ENCODE results near the gene WDR86.

The WDR86 gene

GRCh38 chr7:151390598-151391357, 19.1 kb downstream of the WDR86 start:
- ATAC-seq (no peak), DNase-seq (no peak)

GRCh38 chr7:151389768-151390597, 19.9 kb downstream of the WDR86 start:
- ATAC-seq (no peak), DNase-seq (no peak)

- ATAC-seq (no peak), DNase-seq (no peak)
These were observed 20.6 kb downstream of the WDR86 start for GRCh38 chr7:151389096-151389767.

GRCh38 chr7:151388430-151388829, 21.4 kb downstream of the WDR86 start:
- DNase-seq (no peak), ATAC-seq (no peak)

GRCh38 chr7:151388007-151388297, 21.9 kb downstream of the WDR86 start:
- no peak for DNase-seq
- no peak for ATAC-seq

- DNase-seq (no peak), ATAC-seq (no peak)
These were observed 22.5 kb downstream of the WDR86 start for GRCh38 chr7:151387161-151388006.

GRCh38 chr7:151386301-151387160, 23.3 kb downstream of the WDR86 start:
- ATAC-seq (no peak), DNase-seq (no peak)

- ATAC-seq = no peak
- no peak for DNase-seq
These were observed 24.1 kb downstream of the WDR86 start for GRCh38 chr7:151385626-151386300.

- ATAC-seq = no peak
- no peak for DNase-seq
These were observed 24.8 kb downstream of the WDR86 start for GRCh38 chr7:151384776-151385625.

GRCh38 chr7:151384352-151384697, 25.5 kb downstream of the WDR86 start:
- ATAC-seq = no peak
- no peak for DNase-seq

- no peak for ATAC-seq
- no peak for DNase-seq
These were observed 26.0 kb downstream of the WDR86 start for GRCh38 chr7:151383638-151384351.

- peak; percentile 24 for DNase-seq
These were observed 27.6 kb downstream of the WDR86 start for GRCh38 chr7:151382079-151382885.

GRCh38 chr7:151381348-151382078, 28.3 kb downstream of the WDR86 start:
- DNase-seq (peak; percentile 37), ATAC-seq (peak; percentile 50)

More at GRCh38 chr7:151382079-151382885, 27.6 kb downstream of the WDR86 start:
- no peak for ATAC-seq

GRCh38 chr7:151381098-151381347, 28.8 kb downstream of the WDR86 start:
- DNase-seq = no peak
- ATAC-seq = no peak

- ATAC-seq (no peak), DNase-seq (no peak)
These were observed 29.4 kb downstream of the WDR86 start for GRCh38 chr7:151380199-151381097.

GRCh38 chr7:151379534-151380198, 30.2 kb downstream of the WDR86 start:
- ATAC-seq (no peak), DNase-seq (no peak)

All from stimulated activated naive CD8-positive, alpha-beta T cell treated with anti-CD3 and anti-CD28 coated beads, Interleukin-15, Interleukin-2, amounts not matched to agents 100 U/mL and 50 U/mL, for 24 hours (primary cell).